GM23338 (cell line): ENCODE data around the gene EMSY. TPM values are rescaled to one million over a fixed set of nuclear protein-coding genes. Genes with fewer than 3 reads are reported as not detected.

Source experiments
- ATAC-seq: fragments of 200-7000 bp; cut with Tn5 transposase; 3 replicates; pipeline ENCODE4 v1.9.1; 2020
- DNase-seq: peaks from one replicate; pipeline ENCODE4 v3.0.0-alpha.2; 2015; ENCODE audit warnings: low spot score
- H2AFZ ChIP-seq: fragments of 200-600 bp; sonication (generic); 2 replicates; pipeline ENCODE4 v1.8.0; 2016; ENCODE audit warnings: antibody characterized with exemption, mild to moderate bottlenecking, moderate library complexity
- H3F3A ChIP-seq: fragments of 200-600 bp; sonication (generic); replicated peaks from 2 replicates; pipeline ENCODE4 v1.8.0; 2017; ENCODE audit warnings: antibody characterized with exemption, mixed run types, low read depth
- H3K27ac ChIP-seq: fragments of 200-600 bp; sonication (generic); 2 replicates; pipeline ENCODE4 v1.6.1; 2016; ENCODE audit warnings: low read depth
- H3K27me3 ChIP-seq: fragments of 200-600 bp; sonication (generic); 2 replicates; pipeline ENCODE4 v1.8.0; 2016; ENCODE audit warnings: mild to moderate bottlenecking, mixed run types, moderate library complexity; ENCODE audit not compliant: insufficient read depth
- H3K36me3 ChIP-seq: fragments of 200-600 bp; sonication (generic); 2 replicates; pipeline ENCODE4 v1.8.0; 2016; ENCODE audit warnings: mild to moderate bottlenecking; ENCODE audit not compliant: insufficient read depth
- H3K4me1 ChIP-seq: fragments of 200-600 bp; sonication (generic); 2 replicates; pipeline ENCODE4 v1.8.0; 2016; ENCODE audit warnings: mild to moderate bottlenecking, moderate library complexity; ENCODE audit not compliant: insufficient read depth
- H3K4me2 ChIP-seq: fragments of 200-600 bp; sonication (generic); 2 replicates; pipeline ENCODE4 v1.7.1; 2017; ENCODE audit warnings: mixed run types
- H3K4me3 ChIP-seq: fragments of 200-600 bp; sonication (generic); 2 replicates; pipeline ENCODE4 v1.6.1; 2016; ENCODE audit warnings: mixed run types
- H3K79me2 ChIP-seq: fragments of 200-600 bp; sonication (generic); replicated peaks from 2 replicates; pipeline ENCODE4 v1.8.0; 2017; ENCODE audit warnings: mild to moderate bottlenecking; ENCODE audit not compliant: insufficient read depth
- H3K9me2 ChIP-seq: fragments of 200-600 bp; sonication (generic); 2 replicates; pipeline ENCODE4 v1.8.0; 2017; ENCODE audit not compliant: insufficient read depth
- H4K20me1 ChIP-seq: fragments of 200-600 bp; sonication (generic); replicated peaks from 2 replicates; pipeline ENCODE4 v1.8.0; 2017; ENCODE audit warnings: mild to moderate bottlenecking; ENCODE audit not compliant: insufficient read depth
- H3K27ac Mint-ChIP-seq: 2 replicates; pipeline ENCODE4 v1.8.0; 2020; ENCODE audit warnings: inconsistent platforms, mild to moderate bottlenecking, moderate library complexity, mixed read lengths
- H3K27me3 Mint-ChIP-seq: 3 replicates; pipeline ENCODE4 v1.8.0; 2022; ENCODE audit warnings: low read depth, mild to moderate bottlenecking, moderate library complexity, mixed read lengths, inconsistent platforms; ENCODE audit not compliant: insufficient read depth, poor library complexity
- H3K36me3 Mint-ChIP-seq: 3 replicates; pipeline ENCODE4 v1.8.0; 2021; ENCODE audit warnings: low read depth, mild to moderate bottlenecking, inconsistent platforms, moderate library complexity, mixed read lengths
- H3K4me1 Mint-ChIP-seq: 3 replicates; pipeline ENCODE4 v1.8.0; 2020; ENCODE audit warnings: mild to moderate bottlenecking, inconsistent platforms, mixed read lengths
- H3K4me3 Mint-ChIP-seq: 3 replicates; pipeline ENCODE4 v1.8.0; 2021; ENCODE audit warnings: moderate library complexity, mild to moderate bottlenecking, inconsistent platforms, mixed read lengths
- H3K9me3 Mint-ChIP-seq: 3 replicates; pipeline ENCODE4 v1.8.0; 2020; ENCODE audit warnings: moderate library complexity, mild to moderate bottlenecking, inconsistent platforms, mixed read lengths
- CREB1 ChIP-seq: fragments of 250-450 bp; sonication (Bioruptor Pico); IDR thresholded peaks from 2 replicates; pipeline ENCODE4 v1.5.0; 2020; ENCODE audit warnings: low read depth, mild to moderate bottlenecking, moderate library complexity
- ETS1 ChIP-seq: IDR thresholded peaks from 2 replicates; pipeline ENCODE4 v1.6.1; 2016; ENCODE audit warnings: antibody characterized with exemption
- EZH2 ChIP-seq: fragments of 200-600 bp; sonication (generic); IDR thresholded peaks from one replicate; pipeline ENCODE4 v1.8.0; 2017; ENCODE audit warnings: antibody characterized with exemption, mild to moderate bottlenecking, low read depth; ENCODE audit not compliant: unreplicated experiment
- JUNB ChIP-seq: IDR thresholded peaks from one replicate; pipeline ENCODE4 v1.6.1; 2016; ENCODE audit warnings: antibody characterized with exemption; ENCODE audit not compliant: unreplicated experiment
- NANOG ChIP-seq: IDR thresholded peaks from 2 replicates; pipeline ENCODE4 v1.6.1; 2016; ENCODE audit warnings: antibody characterized with exemption, borderline replicate concordance
- POLR2AphosphoS5 ChIP-seq: IDR thresholded peaks from 2 replicates; pipeline ENCODE4 v1.6.1; 2016; ENCODE audit warnings: antibody characterized with exemption, low read depth
- REST ChIP-seq: IDR thresholded peaks from one replicate; pipeline ENCODE4 v1.6.1; 2018; ENCODE audit warnings: antibody characterized with exemption; ENCODE audit not compliant: unreplicated experiment
- STAT1 ChIP-seq: IDR thresholded peaks from one replicate; pipeline ENCODE4 v1.6.1; 2016; ENCODE audit warnings: antibody characterized with exemption; ENCODE audit not compliant: unreplicated experiment
- ZNF114 ChIP-seq: fragments of 250-450 bp; sonication (Bioruptor Pico); IDR thresholded peaks from 2 replicates; pipeline ENCODE4 v1.5.0; 2020; ENCODE audit warnings: mild to moderate bottlenecking, moderate library complexity
- ZNF331 ChIP-seq: fragments of 250-450 bp; sonication (Bioruptor Pico); IDR thresholded peaks from 2 replicates; pipeline ENCODE4 v1.5.0; 2020; ENCODE audit warnings: low read depth, mild to moderate bottlenecking, moderate library complexity
- polyA plus RNA-seq: library from polyadenylated mRNA; unstranded; fragments of >200 nt; fragmentation: Nextera tagmentation; extraction: Ambion mirVana; gene quantifications from 2 replicates; pipeline ENCODE4 v1.2.1, GENCODE V29; 2016
- total RNA-seq: library from RNA; depleted of rRNA; stranded (reverse); fragments of >200 nt; shearing (Covaris generic); gene quantifications from 2 replicates; pipeline ENCODE4 v1.2.3, GENCODE V29; 2014
- TF ChIP-seq, protein P1 (sequence below): fragments of 250-450 bp; sonication (Bioruptor Pico); IDR thresholded peaks from 2 replicates; pipeline ENCODE4 v1.5.0; 2020; ENCODE audit warnings: mild to moderate bottlenecking, moderate library complexity
- TF ChIP-seq, protein P2 (sequence below), 2 experiments: fragments of 200-600 bp in 1 of 2; sonication (generic) in 1 of 2; conservative IDR thresholded peaks; 2 replicates each; pipeline versions ENCODE4 v1.5.1 to v1.6.1; 2016 to 2017; ENCODE audit warnings: antibody characterized with exemption in 2 of 2, low read depth in 2 of 2, mild to moderate bottlenecking in 2 of 2, moderate library complexity in 1 of 2

Gene EMSY
- total and polyA plus RNA-seq, 2 experiments from 2014 or later: 25.0 to 46.9 TPM

GRCh38 chr11:76493626-76494539 lies 49.1 kb downstream of the EMSY start:
- Histone ChIP-seq H3K4me2 (no peak overlapping the region), H3F3A (no peaks in the 10 kb centered on the region), H3K79me2 (peaks cover 18% of the 10 kb centered on the region; the same call in 1 of the 2 replicates), H3K36me3 (peaks cover 10% of the 10 kb centered on the region; the same call in 1 of the 2 replicates), H3K4me3 (no peak overlapping the region), H3K9me2 (no peaks in the 10 kb centered on the region), H3K27me3 (no peaks in the 10 kb centered on the region), H4K20me1 (peaks cover 6% of the 10 kb centered on the region; the same call in 1 of the 2 replicates), H3K27ac (no peak overlapping the region), H3K4me1 (no peaks in the 10 kb centered on the region), H2AFZ (no peak overlapping the region)
- H3K9me3 Mint-ChIP-seq: no peaks in the 10 kb centered on the region
- peaks cover 35% of the 10 kb centered on the region; the same call in 2 of the 3 replicates for H3K36me3 Mint-ChIP-seq
- no peaks in the 10 kb centered on the region for H3K4me1 Mint-ChIP-seq
- no peak overlapping the region for H3K27ac Mint-ChIP-seq
- H3K4me3 Mint-ChIP-seq: no peak overlapping the region
- no peaks in the 10 kb centered on the region for H3K27me3 Mint-ChIP-seq
- TF ChIP-seq EZH2 (no peak), ETS1 (no peak), JUNB (no peak), REST (no peak), STAT1 (no peak), ZNF331 (CRISPR knock-in tag) (no peak), CREB1 (CRISPR knock-in tag) (no peak), POLR2AphosphoS5 (no peak), ZNF114 (no peak), NANOG (no peak)
- TF ChIP-seq, protein P1, sequence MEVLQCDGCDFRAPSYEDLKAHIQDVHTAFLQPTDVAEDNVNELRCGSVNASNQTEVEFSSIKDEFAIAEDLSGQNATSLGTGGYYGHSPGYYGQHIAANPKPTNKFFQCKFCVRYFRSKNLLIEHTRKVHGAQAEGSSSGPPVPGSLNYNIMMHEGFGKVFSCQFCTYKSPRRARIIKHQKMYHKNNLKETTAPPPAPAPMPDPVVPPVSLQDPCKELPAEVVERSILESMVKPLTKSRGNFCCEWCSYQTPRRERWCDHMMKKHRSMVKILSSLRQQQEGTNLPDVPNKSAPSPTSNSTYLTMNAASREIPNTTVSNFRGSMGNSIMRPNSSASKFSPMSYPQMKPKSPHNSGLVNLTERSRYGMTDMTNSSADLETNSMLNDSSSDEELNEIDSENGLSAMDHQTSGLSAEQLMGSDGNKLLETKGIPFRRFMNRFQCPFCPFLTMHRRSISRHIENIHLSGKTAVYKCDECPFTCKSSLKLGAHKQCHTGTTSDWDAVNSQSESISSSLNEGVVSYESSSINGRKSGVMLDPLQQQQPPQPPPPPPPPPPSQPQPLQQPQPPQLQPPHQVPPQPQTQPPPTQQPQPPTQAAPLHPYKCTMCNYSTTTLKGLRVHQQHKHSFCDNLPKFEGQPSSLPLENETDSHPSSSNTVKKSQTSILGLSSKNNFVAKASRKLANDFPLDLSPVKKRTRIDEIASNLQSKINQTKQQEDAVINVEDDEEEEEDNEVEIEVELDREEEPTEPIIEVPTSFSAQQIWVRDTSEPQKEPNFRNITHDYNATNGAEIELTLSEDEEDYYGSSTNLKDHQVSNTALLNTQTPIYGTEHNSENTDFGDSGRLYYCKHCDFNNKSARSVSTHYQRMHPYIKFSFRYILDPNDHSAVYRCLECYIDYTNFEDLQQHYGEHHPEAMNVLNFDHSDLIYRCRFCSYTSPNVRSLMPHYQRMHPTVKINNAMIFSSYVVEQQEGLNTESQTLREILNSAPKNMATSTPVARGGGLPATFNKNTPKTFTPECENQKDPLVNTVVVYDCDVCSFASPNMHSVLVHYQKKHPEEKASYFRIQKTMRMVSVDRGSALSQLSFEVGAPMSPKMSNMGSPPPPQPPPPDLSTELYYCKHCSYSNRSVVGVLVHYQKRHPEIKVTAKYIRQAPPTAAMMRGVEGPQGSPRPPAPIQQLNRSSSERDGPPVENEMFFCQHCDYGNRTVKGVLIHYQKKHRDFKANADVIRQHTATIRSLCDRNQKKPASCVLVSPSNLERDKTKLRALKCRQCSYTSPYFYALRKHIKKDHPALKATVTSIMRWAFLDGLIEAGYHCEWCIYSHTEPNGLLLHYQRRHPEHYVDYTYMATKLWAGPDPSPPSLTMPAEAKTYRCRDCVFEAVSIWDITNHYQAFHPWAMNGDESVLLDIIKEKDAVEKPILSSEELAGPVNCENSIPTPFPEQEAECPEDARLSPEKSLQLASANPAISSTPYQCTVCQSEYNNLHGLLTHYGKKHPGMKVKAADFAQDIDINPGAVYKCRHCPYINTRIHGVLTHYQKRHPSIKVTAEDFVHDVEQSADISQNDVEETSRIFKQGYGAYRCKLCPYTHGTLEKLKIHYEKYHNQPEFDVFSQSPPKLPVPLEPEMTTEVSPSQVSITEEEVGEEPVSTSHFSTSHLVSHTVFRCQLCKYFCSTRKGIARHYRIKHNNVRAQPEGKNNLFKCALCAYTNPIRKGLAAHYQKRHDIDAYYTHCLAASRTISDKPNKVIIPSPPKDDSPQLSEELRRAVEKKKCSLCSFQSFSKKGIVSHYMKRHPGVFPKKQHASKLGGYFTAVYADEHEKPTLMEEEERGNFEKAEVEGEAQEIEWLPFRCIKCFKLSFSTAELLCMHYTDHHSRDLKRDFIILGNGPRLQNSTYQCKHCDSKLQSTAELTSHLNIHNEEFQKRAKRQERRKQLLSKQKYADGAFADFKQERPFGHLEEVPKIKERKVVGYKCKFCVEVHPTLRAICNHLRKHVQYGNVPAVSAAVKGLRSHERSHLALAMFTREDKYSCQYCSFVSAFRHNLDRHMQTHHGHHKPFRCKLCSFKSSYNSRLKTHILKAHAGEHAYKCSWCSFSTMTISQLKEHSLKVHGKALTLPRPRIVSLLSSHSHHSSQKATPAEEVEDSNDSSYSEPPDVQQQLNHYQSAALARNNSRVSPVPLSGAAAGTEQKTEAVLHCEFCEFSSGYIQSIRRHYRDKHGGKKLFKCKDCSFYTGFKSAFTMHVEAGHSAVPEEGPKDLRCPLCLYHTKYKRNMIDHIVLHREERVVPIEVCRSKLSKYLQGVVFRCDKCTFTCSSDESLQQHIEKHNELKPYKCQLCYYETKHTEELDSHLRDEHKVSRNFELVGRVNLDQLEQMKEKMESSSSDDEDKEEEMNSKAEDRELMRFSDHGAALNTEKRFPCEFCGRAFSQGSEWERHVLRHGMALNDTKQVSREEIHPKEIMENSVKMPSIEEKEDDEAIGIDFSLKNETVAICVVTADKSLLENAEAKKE (CRISPR knock-in tag): no peak
- TF ChIP-seq, protein P2, sequence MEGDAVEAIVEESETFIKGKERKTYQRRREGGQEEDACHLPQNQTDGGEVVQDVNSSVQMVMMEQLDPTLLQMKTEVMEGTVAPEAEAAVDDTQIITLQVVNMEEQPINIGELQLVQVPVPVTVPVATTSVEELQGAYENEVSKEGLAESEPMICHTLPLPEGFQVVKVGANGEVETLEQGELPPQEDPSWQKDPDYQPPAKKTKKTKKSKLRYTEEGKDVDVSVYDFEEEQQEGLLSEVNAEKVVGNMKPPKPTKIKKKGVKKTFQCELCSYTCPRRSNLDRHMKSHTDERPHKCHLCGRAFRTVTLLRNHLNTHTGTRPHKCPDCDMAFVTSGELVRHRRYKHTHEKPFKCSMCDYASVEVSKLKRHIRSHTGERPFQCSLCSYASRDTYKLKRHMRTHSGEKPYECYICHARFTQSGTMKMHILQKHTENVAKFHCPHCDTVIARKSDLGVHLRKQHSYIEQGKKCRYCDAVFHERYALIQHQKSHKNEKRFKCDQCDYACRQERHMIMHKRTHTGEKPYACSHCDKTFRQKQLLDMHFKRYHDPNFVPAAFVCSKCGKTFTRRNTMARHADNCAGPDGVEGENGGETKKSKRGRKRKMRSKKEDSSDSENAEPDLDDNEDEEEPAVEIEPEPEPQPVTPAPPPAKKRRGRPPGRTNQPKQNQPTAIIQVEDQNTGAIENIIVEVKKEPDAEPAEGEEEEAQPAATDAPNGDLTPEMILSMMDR (conservative IDR thresholded peaks at IDR 0.05; ENCODE audit: low read depth in 2 of 2): no peak
- DNase-seq: no peak
- no peak for ATAC-seq
